Muscle of leg (tissue), 11 donors: ENCODE data around the gene ZBTB7C. TPM values are rescaled to one million over a fixed set of nuclear protein-coding genes. Genes with fewer than 3 reads are reported as not detected.

Experiments used
- DNase-seq: peaks from one replicate; pipeline ENCODE4 v3.0.0; 2013
- H3K27ac ChIP-seq: one replicate; pipeline ENCODE4 v1.5.1; 2013; ENCODE audit warnings: mild to moderate bottlenecking, low read length, control low read depth
- H3K27me3 ChIP-seq: one replicate; pipeline ENCODE4 v1.6.1; 2013; ENCODE audit warnings: low read length; ENCODE audit not compliant: control insufficient read depth, insufficient read depth
- H3K36me3 ChIP-seq: one replicate; pipeline ENCODE4 v1.6.1; 2013; ENCODE audit warnings: low read length; ENCODE audit not compliant: control insufficient read depth, insufficient read depth
- H3K4me1 ChIP-seq: one replicate; pipeline ENCODE4 v1.6.1; 2013; ENCODE audit warnings: low read length; ENCODE audit not compliant: control insufficient read depth, insufficient read depth
- H3K4me3 ChIP-seq: one replicate; pipeline ENCODE4 v1.5.1; 2013; ENCODE audit warnings: low read length, control low read depth
- H3K9me3 ChIP-seq: replicated peaks from 2 replicates; pipeline ENCODE4 v1.6.1; 2013; ENCODE audit warnings: low read depth, low read length; ENCODE audit not compliant: control insufficient read depth
- WGBS: methylation state at CpG from one replicate; pipeline ENCODE4 v1.1.5; 2013; ENCODE audit warnings: missing lambda C conversion rate; ENCODE audit not compliant: insufficient coverage; 5-methylcytosine and 5-hydroxymethylcytosine counted together
- polyA plus RNA-seq, 8 donors: library from polyadenylated mRNA; unstranded; fragments of 120-200 nt; gene quantifications; one replicate each; pipeline versions ENCODE4 v1.2.1 to v1.2.3, GENCODE V29; 2013; ENCODE audit warnings: inconsistent platforms in 1 of 8, low replicate concordance in 1 of 8; ENCODE audit not compliant: insufficient read length in 8 of 8, insufficient read depth in 1 of 8
- total RNA-seq: library from RNA; stranded (reverse); fragments of 120-200 nt; gene quantifications from one replicate; pipeline ENCODE4 v1.2.4, GENCODE V29; 2013

The ZBTB7C gene
- total and polyA plus RNA-seq, 9 donors: 2.8 to 5.6 (median 4.1) TPM

DNA sequence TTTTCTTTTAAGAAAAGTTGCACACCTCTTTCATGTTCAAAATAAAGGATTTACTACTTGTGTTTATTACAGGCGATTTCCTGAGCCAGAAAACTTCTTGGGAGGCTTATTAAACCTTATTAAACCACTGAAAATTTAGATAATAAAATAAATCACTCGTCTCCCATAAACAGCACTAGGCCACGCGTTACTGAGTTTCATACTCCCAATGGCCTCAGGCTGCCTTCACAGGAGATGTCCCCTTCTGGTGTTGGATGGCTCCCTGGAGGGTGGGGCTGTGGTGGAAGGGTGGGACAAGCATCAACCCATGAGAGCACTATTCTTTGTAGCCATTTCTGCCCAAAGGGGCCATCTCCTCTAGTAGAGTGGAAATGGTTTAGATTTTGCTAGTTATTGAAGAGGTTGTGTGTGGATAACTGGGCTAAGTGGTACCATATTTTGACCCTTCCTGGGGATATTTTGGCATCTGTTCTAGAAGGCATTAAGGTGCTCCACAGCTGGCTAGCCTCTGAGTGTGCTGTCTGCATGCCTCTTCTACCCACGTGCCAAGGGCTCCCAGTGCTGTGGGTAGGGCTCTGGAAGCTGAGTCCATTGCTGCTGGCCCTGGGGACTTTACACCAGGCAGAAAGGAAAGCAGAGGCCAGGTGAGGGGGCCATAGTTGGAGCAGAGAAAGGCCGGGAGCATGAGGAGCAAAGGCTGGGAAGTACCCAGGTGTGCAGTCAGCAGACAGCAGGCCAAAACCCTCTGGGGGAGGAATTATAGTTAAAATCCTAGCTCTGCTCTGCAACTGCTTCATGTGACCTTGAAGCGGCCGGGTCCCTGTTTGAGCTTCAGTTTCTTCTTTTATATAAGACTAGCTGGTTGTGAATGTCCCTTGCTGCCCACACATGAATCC is 357.0 kb downstream of the ZBTB7C start:
- DNase-seq: no peak
- no peaks in the 10 kb centered on the region for H3K36me3 ChIP-seq
- H3K9me3 ChIP-seq: no peaks in the 10 kb centered on the region

GRCh38 chr18:48050176-48050575 is 359.0 kb downstream of the ZBTB7C start:
- H3K36me3 ChIP-seq: no peaks in the 10 kb centered on the region
- WGBS: 72% methylated on average over 7 of the region's 7 CpGs
- H3K27me3 ChIP-seq: peaks cover 2% of the 10 kb centered on the region
- H3K4me1 ChIP-seq: peaks cover 12% of the 10 kb centered on the region
- peaks cover 5% of the 10 kb centered on the region for H3K9me3 ChIP-seq
- no peak overlapping the region for H3K27ac ChIP-seq
- no peak overlapping the region for H3K4me3 ChIP-seq
- no peak for DNase-seq

More for the DNA sequence above, 357.0 kb downstream of the ZBTB7C start:
- peaks cover 2% of the 10 kb centered on the region for H3K27me3 ChIP-seq
- H3K4me3 ChIP-seq: no peak overlapping the region
- peaks cover 9% of the 10 kb centered on the region for H3K4me1 ChIP-seq
- WGBS: 63% methylated on average over 3 of the region's 8 CpGs
- no peak overlapping the region for H3K27ac ChIP-seq

GRCh38 chr18:48049757-48050156 is 359.4 kb downstream of the ZBTB7C start:
- peaks cover 2% of the 10 kb centered on the region for H3K27me3 ChIP-seq
- H3K4me3 ChIP-seq: no peak overlapping the region
- no peak overlapping the region for H3K27ac ChIP-seq
- peaks cover 5% of the 10 kb centered on the region for H3K9me3 ChIP-seq
- 60% methylated on average over 3 of the region's 5 CpGs for WGBS
- H3K36me3 ChIP-seq: no peaks in the 10 kb centered on the region
- peaks cover 12% of the 10 kb centered on the region for H3K4me1 ChIP-seq
- DNase-seq: no peak

DNA sequence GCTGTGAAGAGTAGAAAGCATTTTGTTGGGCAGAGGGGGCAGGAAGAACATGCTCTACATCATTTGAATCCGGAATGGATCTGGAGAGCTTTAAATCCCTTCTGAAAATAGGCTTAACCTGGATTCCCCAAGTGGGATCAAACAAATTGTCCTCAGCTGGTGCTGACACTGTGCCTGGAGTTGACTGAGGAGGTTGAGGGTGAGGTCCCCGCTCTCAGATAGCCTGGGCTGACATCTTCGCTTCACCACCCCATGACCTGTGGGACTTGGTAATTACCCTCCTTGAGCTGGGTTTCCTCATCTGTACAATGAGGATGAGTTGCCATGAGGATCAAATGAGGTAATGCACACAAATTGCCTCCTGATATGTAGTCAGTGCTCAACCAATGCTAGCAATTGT is 360.9 kb downstream of the ZBTB7C start:
- 78% methylated on average over 2 of the region's 3 CpGs for WGBS
- Histone ChIP-seq H3K4me3 (no peak overlapping the region), H3K36me3 (no peaks in the 10 kb centered on the region), H3K27me3 (peaks cover 2% of the 10 kb centered on the region), H3K27ac (no peak overlapping the region), H3K4me1 (peaks cover 12% of the 10 kb centered on the region), H3K9me3 (peaks cover 6% of the 10 kb centered on the region)
- no peak for DNase-seq

GRCh38 chr18:48046843-48047242 is 362.3 kb downstream of the ZBTB7C start:
- Histone ChIP-seq H3K36me3 (no peaks in the 10 kb centered on the region), H3K27ac (no peak overlapping the region), H3K4me1 (peaks cover 12% of the 10 kb centered on the region), H3K27me3 (peaks cover 2% of the 10 kb centered on the region), H3K9me3 (peaks cover 8% of the 10 kb centered on the region), H3K4me3 (no peak overlapping the region)
- WGBS: 86% methylated on average over 3 of the region's 5 CpGs
- no peak for DNase-seq

- H3K27ac ChIP-seq: no peak overlapping the region
- H3K9me3 ChIP-seq: peaks cover 8% of the 10 kb centered on the region
- H3K4me3 ChIP-seq: no peak overlapping the region
- H3K27me3 ChIP-seq: peaks cover 2% of the 10 kb centered on the region
- peaks cover 12% of the 10 kb centered on the region for H3K4me1 ChIP-seq
- no peaks in the 10 kb centered on the region for H3K36me3 ChIP-seq
- WGBS: no CpG with 5 or more reads among the region's 2 CpGs
- no peak for DNase-seq
These were observed 363.4 kb downstream of the ZBTB7C start for GRCh38 chr18:48045744-48046143.

DNA sequence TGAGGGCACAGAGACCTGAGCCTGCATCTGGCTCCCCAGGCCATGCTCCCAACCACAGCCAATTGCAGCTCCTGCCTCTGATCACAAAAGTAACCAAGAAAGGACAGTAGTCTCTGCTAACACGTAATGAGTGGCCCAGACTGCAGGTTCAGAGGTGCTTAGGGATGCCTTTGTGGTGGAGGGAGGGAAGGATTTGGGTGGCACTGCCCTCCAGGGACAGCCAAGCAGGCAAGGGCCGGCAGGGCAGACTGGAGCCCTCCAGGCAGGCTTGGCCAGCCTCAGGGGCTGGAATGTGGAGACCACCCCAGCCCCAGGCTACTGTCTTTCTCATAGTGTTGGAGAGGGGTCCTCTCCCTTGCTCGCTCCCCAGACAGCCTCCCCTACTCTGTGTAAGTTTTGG is 364.2 kb downstream of the ZBTB7C start:
- H3K27me3 ChIP-seq: peaks cover 2% of the 10 kb centered on the region
- WGBS: 100% methylated on average over 1 of the region's 3 CpGs
- H3K27ac ChIP-seq: no peak overlapping the region
- H3K9me3 ChIP-seq: peaks cover 8% of the 10 kb centered on the region
- H3K4me1 ChIP-seq: peaks cover 7% of the 10 kb centered on the region
- no peak overlapping the region for H3K4me3 ChIP-seq
- DNase-seq: no peak
- peaks cover 6% of the 10 kb centered on the region for H3K36me3 ChIP-seq

GRCh38 chr18:48043166-48043565 is 366.0 kb downstream of the ZBTB7C start:
- no peak overlapping the region for H3K4me3 ChIP-seq
- H3K36me3 ChIP-seq: peaks cover 9% of the 10 kb centered on the region
- H3K4me1 ChIP-seq: peaks cover 3% of the 10 kb centered on the region
- no peak overlapping the region for H3K27ac ChIP-seq
- peaks cover 2% of the 10 kb centered on the region for H3K27me3 ChIP-seq
- DNase-seq: no peak
- WGBS: no CpG with 5 or more reads among the region's 3 CpGs
- peaks cover 8% of the 10 kb centered on the region for H3K9me3 ChIP-seq

DNA sequence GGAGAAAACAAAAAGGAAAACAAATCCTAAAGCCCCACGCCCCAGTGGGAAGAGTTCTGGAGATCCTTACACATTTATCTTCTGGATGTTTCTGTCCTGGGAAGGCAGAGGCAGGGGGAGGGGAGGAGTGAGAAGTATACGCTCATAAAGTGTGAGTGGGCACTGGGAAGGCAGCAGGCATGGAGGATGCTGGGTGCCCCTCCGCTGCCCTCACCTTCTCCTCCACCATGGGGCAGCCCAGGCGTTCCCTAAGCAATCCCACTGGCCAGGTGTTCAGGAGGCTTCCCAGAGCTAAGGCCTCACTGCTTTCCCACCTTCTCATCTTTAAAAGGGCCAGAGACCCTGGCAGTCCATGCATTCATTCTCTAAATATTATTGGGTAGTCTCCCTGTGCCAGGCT is 366.8 kb downstream of the ZBTB7C start:
- no peak overlapping the region for H3K4me3 ChIP-seq
- H3K27ac ChIP-seq: no peak overlapping the region
- no peak for DNase-seq
- no CpG with 5 or more reads among the region's 4 CpGs for WGBS
- peaks cover 9% of the 10 kb centered on the region for H3K36me3 ChIP-seq
- peaks cover 8% of the 10 kb centered on the region for H3K9me3 ChIP-seq
- peaks cover 2% of the 10 kb centered on the region for H3K27me3 ChIP-seq
- H3K4me1 ChIP-seq: peaks cover 7% of the 10 kb centered on the region

DNA sequence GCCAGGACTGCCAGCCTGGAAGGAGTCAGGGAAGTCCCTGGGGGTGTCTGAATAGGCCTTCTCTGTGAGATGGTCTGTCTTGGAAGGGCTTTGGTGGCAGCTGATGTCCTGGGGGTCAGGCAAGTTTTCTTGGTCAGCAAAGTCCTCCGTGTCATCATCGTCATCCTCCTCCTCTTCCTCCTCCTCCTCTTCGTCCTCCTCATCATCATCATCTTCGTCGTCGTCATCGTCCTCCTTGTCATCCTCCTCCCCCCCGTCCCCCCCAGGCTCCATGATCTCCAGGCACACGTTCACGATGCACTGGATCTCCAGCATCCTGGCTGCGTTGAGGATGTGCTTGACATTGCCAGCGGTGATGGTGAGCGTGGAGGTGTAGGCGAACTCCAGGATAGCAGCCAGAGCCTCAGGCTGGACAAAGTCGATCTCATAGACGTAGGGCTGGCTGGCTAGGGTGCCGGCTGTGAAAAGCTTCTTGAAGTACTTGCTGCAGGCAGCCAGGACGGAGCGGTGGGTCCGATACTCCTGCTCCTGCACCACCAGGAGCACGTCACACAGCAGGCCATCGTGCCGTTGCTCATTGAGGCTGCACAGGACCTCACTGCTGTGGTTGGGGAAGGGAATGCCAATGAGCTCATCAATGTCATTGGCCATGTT is 368.6 kb downstream of the ZBTB7C start:
- Histone ChIP-seq H3K27me3 (no peaks in the 10 kb centered on the region), H3K4me3 (no peak overlapping the region), H3K4me1 (peaks cover 21% of the 10 kb centered on the region), H3K9me3 (peaks cover 4% of the 10 kb centered on the region), H3K36me3 (peaks cover 9% of the 10 kb centered on the region), H3K27ac (no peak overlapping the region)
- WGBS: 95% methylated on average over 23 of the region's 23 CpGs
- DNase-seq: no peak
